Measurements from ENCODE around the gene SUCO. TPM values are rescaled to one million over a fixed set of nuclear protein-coding genes. Genes with fewer than 3 reads are reported as not detected.

The SUCO gene
- total and polyA plus RNA-seq, 12 donors: 14.0 to 108 (median 34.4) TPM

DNA sequence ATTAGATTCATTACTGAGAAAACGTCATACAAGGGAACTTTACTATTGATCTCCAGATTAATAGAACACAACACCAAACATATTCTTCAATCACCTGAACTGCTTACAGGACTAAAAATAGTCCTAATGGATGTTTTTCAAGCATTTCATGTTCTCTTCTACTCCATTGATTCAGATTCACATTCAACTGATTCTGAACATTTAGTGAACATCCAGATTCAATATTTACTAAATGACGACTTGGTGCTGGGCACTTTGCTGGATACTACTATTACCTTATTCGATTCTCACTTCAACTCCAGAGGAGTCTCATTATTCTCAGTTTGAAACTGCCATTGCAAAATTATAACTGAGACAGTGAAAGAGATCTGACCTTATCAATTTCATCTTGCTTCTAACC, 18.8 kb upstream of the SUCO start:
- WGBS, 4 donors: 70 to 82% (median 76%) methylated on average over 3 of the region's 3 CpGs
- H3K36me3 ChIP-seq (replicated peaks in 1 of 2): no peaks in the 10 kb centered on the region
- no peak for DNase-seq
- TF ChIP-seq POLR2A (IDR thresholded peaks at IDR 0.05): no peak
- TF ChIP-seq, protein P1, sequence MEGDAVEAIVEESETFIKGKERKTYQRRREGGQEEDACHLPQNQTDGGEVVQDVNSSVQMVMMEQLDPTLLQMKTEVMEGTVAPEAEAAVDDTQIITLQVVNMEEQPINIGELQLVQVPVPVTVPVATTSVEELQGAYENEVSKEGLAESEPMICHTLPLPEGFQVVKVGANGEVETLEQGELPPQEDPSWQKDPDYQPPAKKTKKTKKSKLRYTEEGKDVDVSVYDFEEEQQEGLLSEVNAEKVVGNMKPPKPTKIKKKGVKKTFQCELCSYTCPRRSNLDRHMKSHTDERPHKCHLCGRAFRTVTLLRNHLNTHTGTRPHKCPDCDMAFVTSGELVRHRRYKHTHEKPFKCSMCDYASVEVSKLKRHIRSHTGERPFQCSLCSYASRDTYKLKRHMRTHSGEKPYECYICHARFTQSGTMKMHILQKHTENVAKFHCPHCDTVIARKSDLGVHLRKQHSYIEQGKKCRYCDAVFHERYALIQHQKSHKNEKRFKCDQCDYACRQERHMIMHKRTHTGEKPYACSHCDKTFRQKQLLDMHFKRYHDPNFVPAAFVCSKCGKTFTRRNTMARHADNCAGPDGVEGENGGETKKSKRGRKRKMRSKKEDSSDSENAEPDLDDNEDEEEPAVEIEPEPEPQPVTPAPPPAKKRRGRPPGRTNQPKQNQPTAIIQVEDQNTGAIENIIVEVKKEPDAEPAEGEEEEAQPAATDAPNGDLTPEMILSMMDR (IDR thresholded peaks at IDR 0.05): no peak
- H3K4me1 ChIP-seq (replicated peaks in 1 of 2): no peaks in the 10 kb centered on the region
- no peaks in the 10 kb centered on the region for H3K27me3 ChIP-seq
- H3K27ac ChIP-seq: no peak overlapping the region
- no peaks in the 10 kb centered on the region for H3K9me3 ChIP-seq (replicated peaks in 1 of 3)
- H3K4me3 ChIP-seq: no peak overlapping the region
- intact Hi-C loops (cut with DNase I): no loop called here

DNA sequence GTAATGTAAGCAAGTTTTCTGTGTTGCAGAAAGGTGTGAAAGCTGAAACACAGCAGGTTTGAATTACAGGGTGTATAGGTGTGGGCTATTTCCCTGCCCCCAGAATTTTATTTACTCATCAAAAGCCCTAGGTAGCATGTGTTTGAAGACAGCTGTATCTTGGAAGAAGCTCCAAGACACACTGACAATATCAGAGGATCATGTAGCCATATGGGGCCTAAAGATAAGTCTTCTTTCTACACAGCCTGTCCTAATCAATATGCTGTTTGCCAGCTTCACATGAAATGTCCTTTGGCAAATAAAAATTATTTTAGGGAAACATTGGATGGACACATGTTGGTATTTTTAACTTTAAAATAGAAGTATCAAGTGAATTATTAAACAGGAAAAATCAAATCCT, 17.5 kb upstream of the SUCO start:
- no peaks in the 10 kb centered on the region for H3K9me3 ChIP-seq (replicated peaks in 1 of 3)
- intact Hi-C loops (cut with DNase I): no loop called here
- no peak for DNase-seq
- no peaks in the 10 kb centered on the region for H3K27me3 ChIP-seq
- H3K36me3 ChIP-seq (replicated peaks in 1 of 2): no peaks in the 10 kb centered on the region
- H3K4me1 ChIP-seq (replicated peaks in 1 of 2): no peaks in the 10 kb centered on the region
- H3K4me3 ChIP-seq: no peak overlapping the region
- no peak overlapping the region for H3K27ac ChIP-seq
- no peak for TF ChIP-seq POLR2A (IDR thresholded peaks at IDR 0.05)
- TF ChIP-seq, protein P1 (IDR thresholded peaks at IDR 0.05): no peak

DNA sequence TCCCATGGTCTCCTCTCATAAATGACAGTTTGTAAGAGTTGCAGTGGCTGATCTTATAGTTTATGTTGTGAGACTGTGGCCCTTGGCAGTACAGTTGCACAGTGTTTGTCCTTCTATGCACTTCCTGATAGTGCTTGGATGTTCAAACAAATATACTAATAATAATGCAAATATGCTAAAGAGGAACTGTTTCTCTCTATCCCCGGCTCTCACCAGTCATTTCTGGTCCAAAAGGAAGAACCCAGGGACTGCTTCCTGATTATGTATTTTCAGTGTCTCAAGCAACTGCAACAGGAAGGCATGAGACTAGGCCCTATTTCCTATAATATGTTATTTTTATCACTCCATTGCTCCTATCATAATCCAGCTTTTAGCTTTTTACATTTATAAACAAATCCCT, 17.0 kb upstream of the SUCO start:
- Histone ChIP-seq H3K4me3 (no peak overlapping the region), H3K4me1 (replicated peaks in 1 of 2) (no peaks in the 10 kb centered on the region), H3K36me3 (replicated peaks in 1 of 2) (no peaks in the 10 kb centered on the region), H3K9me3 (replicated peaks in 1 of 3) (no peaks in the 10 kb centered on the region), H3K27ac (no peak overlapping the region), H3K27me3 (no peaks in the 10 kb centered on the region)
- intact Hi-C loops (cut with DNase I): no loop called here
- TF ChIP-seq, protein P1 (IDR thresholded peaks at IDR 0.05): no peak
- TF ChIP-seq POLR2A (IDR thresholded peaks at IDR 0.05): no peak
- WGBS, 4 donors: 78 to 100% (median 86%) methylated on average over 1 of the region's 1 CpG
- DNase-seq: no peak

DNA sequence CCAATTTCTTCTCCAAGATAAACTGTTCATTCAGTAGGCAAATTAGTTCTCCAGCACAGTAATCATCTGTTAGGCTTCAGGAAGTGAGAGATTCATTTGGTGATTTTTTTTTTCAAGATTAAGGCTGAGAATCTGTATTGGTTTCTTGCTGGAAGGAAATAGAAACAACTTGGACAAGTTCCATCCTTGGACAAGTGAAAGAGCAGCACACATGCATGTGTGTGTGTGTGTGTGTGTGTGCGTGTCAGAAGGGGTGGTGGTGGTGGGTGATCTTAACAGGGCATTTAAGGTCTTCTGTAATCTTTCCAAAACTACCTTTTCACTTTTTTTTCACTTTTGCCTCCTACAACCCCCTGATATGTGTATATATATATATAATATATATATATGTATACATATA, 15.9 kb upstream of the SUCO start:
- H3K36me3 ChIP-seq (replicated peaks in 1 of 2): no peaks in the 10 kb centered on the region
- H3K4me3 ChIP-seq: no peak overlapping the region
- TF ChIP-seq, protein P1 (IDR thresholded peaks at IDR 0.05): no peak
- no peak for TF ChIP-seq POLR2A (IDR thresholded peaks at IDR 0.05)
- H3K9me3 ChIP-seq (replicated peaks in 1 of 3): no peaks in the 10 kb centered on the region
- H3K27me3 ChIP-seq: no peaks in the 10 kb centered on the region
- intact Hi-C loops (cut with DNase I): no loop called here
- no peaks in the 10 kb centered on the region for H3K4me1 ChIP-seq (replicated peaks in 1 of 2)
- no peak for DNase-seq
- no peak overlapping the region for H3K27ac ChIP-seq
- 73 to 88% (median 79%) methylated on average over 1 of the region's 1 CpG for WGBS, 4 donors
